KOPT-K1 (cell line): ENCODE measurements around the gene TIAM2.
"Not testable (repeated sequence)": the region's sequence is repeated elsewhere in the genome, so short reads cannot be mapped to it uniquely, and the experiment has no call there.

Experiments
- H3K27ac ChIP-seq: fragments of 200-600 bp; sonication (generic); 2 replicates; pipeline ENCODE4 v1.5.1; 2016; ENCODE audit warnings: antibody characterized with exemption, mild to moderate bottlenecking, low read depth, low read length; ENCODE audit not compliant: poor library complexity, severe bottlenecking
- H3K36me3 ChIP-seq: fragments of 200-600 bp; sonication (generic); 2 replicates; pipeline ENCODE4 v1.5.1; 2017; ENCODE audit warnings: antibody characterized with exemption, mild to moderate bottlenecking, low read length, moderate library complexity; ENCODE audit not compliant: insufficient read depth
- H3K9me3 ChIP-seq: fragments of 200-600 bp; sonication (generic); 2 replicates; pipeline ENCODE4 v1.5.1; 2017; ENCODE audit warnings: antibody characterized with exemption, low read length, mild to moderate bottlenecking; ENCODE audit not compliant: insufficient read depth, poor library complexity, severe bottlenecking

The TIAM2 gene

DNA sequence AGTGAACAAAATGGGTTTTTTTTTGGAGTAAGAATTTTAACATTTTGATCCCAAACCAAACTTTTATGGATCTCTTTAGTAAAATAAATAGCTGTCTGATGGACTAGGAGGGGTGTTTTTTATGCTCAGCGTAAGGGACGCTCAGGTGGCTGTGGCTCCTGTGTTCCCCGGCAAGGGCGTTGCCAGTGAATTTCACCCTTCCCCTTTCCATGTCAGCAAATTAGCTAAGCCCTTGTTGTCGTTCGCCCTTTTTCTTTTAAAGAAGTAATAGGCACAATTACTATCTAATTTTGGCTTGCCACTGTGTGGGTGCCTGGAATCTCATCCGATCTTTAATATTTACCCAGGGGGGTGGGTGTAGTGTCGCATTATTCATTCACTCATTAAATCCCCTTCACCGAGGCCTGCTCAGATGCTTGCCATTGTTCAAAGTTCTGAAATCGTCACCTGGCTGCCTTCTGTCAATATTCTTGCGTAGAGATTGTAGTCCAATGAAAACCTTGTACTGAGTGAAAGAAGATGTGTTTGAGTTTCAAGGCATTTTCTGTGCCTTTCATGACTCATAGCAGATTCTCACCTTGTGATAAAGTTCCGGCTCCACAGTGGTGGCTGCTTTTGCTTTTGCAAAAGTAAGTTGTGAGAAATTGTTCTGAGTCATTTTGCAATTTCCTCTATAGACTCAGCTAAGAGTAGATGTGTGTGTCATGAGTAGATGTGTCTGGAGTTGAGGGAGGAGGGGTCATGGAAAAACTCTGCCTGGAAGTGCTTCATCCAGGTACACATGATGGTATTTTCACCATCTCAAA lies 228.7 kb downstream of the TIAM2 start:
- no peaks in the 10 kb centered on the region for H3K36me3 ChIP-seq
- no peak overlapping the region for H3K27ac ChIP-seq
- H3K9me3 ChIP-seq, result no peaks in the 10 kb centered on the region

DNA sequence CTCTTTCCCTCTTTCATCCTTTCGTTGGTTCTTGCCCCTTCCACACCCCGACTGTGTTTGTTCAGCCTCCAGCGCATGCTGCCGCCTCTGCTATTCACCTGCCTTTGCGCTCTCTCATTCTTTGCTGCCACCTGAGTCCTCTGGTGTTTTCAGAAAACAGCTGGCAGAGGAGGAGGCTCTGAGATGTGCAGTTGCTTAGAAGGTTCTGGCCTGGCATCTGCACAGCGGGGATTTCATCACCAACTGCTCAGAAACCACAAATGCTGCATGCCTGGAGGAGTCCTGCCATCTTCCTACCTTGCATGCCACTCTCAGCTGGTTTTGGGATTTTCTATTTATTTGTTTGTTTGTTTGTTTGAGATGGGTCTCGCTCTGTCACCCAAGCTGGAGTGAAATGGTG lies 229.5 kb downstream of the TIAM2 start:
- no peaks in the 10 kb centered on the region for H3K9me3 ChIP-seq
- H3K27ac ChIP-seq, result no peak overlapping the region
- no peaks in the 10 kb centered on the region for H3K36me3 ChIP-seq

DNA sequence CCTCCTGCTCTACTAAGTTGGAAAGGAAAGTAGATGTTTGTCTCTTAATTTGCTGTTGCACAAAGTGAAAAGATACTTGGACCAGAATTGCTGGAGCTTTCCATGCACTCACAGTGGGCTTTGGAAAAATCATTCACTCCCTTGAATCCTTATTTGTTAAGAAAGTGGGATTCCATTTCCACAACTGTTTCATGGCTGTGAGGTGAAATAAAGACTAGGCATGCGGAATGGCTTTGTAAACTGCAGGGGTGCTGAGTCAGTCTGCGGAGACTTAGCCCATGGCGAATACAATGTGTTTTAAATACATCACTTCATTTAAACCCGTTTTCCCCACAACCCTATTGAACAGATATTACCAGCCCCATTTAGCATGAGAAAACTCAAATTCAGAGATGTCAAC lies 231.9 kb downstream of the TIAM2 start:
- no peaks in the 10 kb centered on the region for H3K36me3 ChIP-seq
- H3K27ac ChIP-seq, result no peak overlapping the region
- peaks cover 5% of the 10 kb centered on the region for H3K9me3 ChIP-seq

DNA sequence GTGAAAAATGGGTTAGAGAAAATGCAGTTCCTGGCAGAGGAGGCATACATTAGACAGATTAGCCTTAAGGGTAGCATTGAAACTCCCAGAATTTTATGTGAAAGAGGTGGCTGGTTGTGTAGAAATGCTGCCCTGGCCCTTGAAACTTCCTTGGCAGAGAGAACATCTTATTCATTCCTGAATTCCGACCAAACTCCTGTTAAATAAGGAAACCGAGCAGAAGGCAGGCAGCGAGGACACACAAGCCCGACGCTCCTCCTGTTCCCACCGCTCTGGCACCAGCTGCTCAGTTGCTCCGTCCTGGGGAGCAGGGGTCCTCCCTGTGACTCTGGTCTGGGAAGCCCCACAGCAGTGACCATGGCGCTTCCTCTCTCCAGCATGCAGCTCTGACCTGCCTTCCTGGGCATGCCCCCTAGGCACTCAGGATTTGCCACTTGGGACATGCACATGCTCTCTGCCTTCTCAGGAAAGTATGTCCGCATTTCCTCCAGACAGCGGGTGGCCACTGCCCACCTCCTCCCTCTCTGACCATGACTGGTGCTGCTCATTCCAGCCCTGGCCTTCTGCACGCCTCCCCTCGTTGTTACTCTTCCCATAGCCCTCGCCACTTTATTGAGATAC lies 233.5 kb downstream of the TIAM2 start:
- Histone ChIP-seq H3K27ac (no peak overlapping the region), H3K36me3 (no peaks in the 10 kb centered on the region), H3K9me3 (peaks cover 5% of the 10 kb centered on the region)

DNA sequence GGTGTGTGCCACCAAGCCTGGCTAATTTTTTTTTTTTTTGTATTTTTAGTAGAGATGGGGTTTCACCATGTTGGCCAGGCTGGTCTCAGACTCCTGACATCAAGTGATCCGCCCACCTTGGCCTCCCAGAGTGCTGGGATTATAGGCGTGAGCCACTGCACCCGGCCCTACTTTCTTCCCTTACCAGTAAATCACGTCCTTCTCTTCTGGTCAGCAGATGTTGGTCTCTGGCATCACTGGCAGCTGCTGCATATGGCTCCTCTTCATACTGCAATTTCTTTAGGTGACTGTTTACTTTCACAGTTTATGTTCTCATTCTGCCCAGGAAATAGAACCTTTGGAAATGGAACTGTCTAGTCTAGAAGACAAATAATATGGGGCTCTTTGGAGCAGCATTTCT lies 235.9 kb downstream of the TIAM2 start:
- not testable (repeated sequence) for H3K9me3 ChIP-seq

DNA sequence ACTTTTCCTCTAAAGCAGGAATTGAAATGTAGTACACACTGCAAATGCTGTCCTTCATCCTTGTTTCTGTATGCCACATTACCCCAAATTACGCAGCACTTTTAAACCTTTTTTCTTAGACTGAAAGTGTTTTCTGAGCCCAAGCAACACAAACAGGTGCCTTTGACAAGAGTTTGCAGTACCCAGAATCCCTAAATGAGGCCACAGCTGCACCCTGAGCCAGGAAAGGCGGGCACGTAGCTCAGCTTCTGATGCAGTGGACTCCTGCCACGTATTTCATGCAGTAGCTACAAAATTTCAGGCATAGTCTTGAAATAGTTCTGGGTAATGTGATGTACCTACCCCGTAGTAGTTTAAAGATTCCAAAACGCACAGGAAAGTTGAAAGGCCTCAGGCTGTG lies 237.7 kb downstream of the TIAM2 start:
- Histone ChIP-seq H3K36me3 (no peaks in the 10 kb centered on the region), H3K9me3 (peaks cover 13% of the 10 kb centered on the region), H3K27ac (no peak overlapping the region)

More for the DNA sequence above, 235.9 kb downstream of the TIAM2 start:
- H3K27ac ChIP-seq, H3K36me3 ChIP-seq: not testable (repeated sequence)

DNA sequence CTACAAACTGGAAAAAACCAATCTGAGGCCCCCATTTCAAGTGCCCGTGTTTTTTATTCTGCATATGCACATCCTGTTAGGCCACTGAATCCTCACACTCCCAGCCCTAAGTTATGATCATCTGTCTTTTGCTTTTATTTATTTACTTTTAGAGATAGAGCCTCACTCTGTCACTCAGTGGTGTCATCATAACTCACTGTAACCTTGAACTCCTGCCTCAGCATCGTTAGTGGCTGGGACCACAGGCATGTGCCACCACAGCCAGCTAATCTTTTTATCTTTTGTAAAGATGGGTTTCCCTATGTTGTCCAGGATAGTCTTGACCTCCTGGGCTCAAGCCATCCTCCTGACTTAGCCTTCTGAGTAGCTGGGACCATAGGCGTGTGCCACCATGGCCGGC lies 239.1 kb downstream of the TIAM2 start:
- H3K36me3 ChIP-seq, result no peaks in the 10 kb centered on the region
- peaks cover 19% of the 10 kb centered on the region for H3K9me3 ChIP-seq
- H3K27ac ChIP-seq, result no peak overlapping the region

DNA sequence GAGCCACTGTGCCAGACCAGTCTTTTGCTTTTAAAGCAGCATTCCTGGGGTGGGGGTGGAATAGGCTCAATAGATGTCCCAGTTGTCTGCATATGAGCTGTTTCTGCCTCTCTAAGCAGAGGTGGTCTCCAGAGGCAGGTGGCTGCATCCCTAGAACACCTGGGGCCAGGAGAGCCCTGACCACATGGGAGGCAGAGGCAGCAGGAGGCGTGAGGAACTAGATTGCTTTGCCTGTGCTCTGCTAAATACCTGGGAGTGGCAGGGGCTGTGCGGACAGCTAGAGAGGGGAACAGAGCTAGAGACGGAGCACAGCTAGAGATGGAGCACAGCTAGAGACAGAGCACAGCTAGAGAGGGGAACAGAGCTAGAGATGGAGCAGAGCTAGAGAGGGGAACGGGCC lies 239.6 kb downstream of the TIAM2 start:
- no peaks in the 10 kb centered on the region for H3K36me3 ChIP-seq
- H3K9me3 ChIP-seq, result peaks cover 19% of the 10 kb centered on the region
- H3K27ac ChIP-seq, result no peak overlapping the region

DNA sequence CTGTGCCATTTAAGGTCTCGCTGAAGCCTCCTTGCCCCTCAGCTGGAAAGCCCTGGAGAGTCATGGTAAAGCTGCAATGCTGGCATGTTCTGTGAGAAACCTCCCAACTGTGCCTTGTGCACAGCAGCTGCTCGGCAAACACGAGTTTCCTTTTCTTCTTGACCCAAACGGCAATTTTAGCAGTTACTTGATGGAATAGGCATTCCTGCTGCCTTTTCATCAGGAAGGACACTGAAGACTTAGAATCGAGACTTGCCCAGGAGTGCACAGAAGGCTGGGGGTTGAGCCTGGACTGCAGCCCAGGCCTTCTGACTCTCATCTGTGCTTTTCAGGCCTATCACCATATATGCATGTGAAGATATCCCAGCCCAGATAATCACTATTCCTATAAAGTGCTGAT lies 240.0 kb downstream of the TIAM2 start:
- Histone ChIP-seq H3K9me3 (peaks cover 16% of the 10 kb centered on the region), H3K27ac (no peak overlapping the region), H3K36me3 (no peaks in the 10 kb centered on the region)

DNA sequence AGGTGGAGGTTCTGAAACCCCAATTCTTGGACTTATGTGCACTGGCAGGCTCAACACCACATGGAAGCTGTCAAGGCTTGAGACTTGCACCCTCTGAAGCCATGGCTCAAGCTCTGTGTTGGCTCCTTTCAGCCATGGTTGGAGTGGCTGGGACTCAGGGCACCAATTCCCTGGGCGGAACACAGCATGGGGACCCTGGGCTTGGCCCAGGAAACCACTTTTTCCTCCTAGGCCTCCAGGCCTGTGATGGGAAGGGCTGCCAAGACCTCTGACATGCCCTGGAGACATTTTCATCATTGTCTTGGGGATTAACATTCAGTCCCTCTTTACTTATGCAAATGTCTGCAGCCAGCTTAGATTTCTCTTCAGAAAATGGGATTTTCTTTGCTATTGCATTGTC lies 242.5 kb downstream of the TIAM2 start:
- Histone ChIP-seq H3K27ac (no peak overlapping the region), H3K9me3 (peaks cover 14% of the 10 kb centered on the region), H3K36me3 (no peaks in the 10 kb centered on the region)

DNA sequence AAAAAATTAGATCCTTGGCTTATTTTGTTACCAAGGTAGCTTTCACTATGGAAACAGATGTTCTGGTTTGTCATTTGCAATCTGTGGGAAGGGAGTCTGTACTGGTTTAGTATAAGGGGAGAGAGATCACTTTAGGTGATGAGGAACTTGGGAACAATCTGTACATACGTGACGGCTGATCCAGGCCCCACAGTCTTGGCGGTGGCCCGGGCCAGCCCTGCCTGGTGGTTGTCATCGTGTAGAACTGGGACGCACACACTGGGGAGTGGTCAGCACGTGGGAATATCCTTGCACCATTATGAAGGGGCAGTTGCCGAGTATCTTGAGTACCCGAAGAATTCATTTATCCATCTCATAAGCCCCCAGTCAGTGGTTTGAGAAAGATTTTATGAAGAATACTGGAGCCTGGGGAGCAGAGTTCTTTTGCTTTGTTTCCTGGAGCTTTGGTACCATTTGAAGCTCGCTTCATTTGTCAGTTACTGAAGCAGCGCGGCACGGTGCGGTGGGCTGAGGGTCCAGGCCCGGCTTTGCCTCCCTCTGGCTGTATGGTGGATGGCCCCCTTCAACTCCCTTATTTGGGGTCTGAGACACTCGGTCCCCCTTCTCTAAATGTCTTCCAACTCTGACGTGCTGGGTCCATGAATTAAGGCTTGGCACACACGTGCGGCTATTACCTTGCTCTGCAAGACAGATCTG lies 245.9 kb downstream of the TIAM2 start:
- Histone ChIP-seq H3K9me3 (peaks cover 14% of the 10 kb centered on the region), H3K27ac (no peak overlapping the region), H3K36me3 (peaks cover 12% of the 10 kb centered on the region; the same call in 1 of the 2 replicates)

DNA sequence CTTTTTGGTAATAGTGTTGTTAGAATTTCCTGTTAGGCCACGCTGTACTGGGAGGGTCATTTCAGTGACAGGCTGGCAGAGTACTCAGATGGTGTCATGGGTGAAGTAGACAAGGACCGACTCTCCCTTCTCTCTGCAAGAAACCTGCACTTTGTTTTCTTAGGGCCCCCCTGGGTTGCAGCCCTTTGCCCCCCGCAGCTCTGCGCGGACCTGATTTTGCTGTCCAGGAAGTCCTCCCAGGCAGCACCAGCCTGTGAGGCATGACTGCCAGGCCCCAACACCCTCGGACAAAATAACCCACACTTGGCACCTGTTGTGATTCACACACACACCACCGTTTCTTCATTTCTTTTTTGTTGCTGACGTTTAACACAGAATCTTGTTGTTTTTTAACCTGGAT lies 246.9 kb downstream of the TIAM2 start:
- Histone ChIP-seq H3K27ac (no peak overlapping the region), H3K36me3 (peaks cover 18% of the 10 kb centered on the region; the same call in 1 of the 2 replicates), H3K9me3 (peaks cover 14% of the 10 kb centered on the region)

DNA sequence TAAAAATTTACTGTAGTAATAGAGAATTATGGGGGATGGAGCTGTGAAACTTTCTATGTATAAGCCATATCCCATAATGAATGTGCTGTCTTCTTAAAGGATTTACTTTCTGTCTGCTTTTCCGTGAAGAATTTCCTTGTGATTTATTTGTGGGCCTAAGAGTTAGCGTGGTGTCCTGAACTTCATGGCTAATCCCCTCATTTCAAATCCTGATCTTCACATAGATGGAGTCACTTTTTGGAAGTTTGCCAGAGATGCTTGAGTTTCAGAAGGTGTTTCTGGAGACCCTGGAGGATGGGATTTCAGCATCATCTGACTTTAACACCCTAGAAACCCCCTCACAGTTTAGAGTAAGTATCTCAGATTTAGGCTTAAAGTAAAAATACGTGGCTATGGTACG lies 249.3 kb downstream of the TIAM2 start:
- Histone ChIP-seq H3K27ac (no peak overlapping the region), H3K36me3 (peaks cover 37% of the 10 kb centered on the region), H3K9me3 (no peaks in the 10 kb centered on the region)

DNA sequence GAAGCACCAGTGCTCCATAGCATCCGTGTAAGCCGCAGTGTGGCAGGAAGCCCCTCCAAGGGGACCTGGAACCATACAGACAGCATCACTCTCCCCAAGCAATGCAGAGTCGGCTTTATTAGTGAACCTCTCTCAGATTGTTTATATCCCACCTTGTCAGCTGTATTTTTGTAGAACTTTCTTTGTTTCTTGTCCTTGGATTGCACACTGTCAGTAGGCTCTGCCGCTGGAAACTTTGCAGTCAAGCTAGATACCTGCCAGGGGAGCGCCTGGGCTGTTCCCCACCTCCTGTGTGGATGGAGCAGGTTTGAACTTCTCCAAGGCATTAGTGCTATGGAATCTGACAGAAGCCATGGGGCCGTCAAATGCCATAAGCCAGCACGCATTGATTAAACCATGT lies 250.1 kb downstream of the TIAM2 start:
- peaks cover 41% of the 10 kb centered on the region for H3K36me3 ChIP-seq
- no peak overlapping the region for H3K27ac ChIP-seq
- no peaks in the 10 kb centered on the region for H3K9me3 ChIP-seq

DNA sequence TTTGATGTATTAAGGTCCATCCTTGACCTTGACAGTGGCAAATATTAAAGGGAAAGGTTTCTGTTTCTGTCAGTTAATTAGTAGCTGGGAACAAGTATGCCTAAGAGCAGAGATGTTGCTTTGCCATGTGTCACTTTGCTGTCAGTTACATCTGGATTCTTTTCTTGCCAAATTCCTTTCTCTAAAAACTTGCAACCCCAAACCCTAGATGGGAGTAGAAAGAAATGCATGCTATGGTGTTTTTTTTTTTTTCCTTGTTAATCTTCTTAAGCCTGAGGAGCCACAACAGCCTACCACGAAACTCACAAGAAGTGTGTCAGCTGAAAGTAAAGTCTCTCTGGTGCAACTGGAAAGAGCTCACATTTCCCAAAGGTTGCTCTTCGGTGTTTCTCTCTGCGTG lies 250.7 kb downstream of the TIAM2 start:
- Histone ChIP-seq H3K27ac (no peak overlapping the region), H3K36me3 (peaks cover 48% of the 10 kb centered on the region)

More for the DNA sequence above, 250.7 kb downstream of the TIAM2 start:
- H3K9me3 ChIP-seq, result no peaks in the 10 kb centered on the region
